HepG2 (cell line): Measurements from ENCODE around the gene PANK4. TPM values are rescaled to one million over a fixed set of nuclear protein-coding genes. Genes with fewer than 3 reads are reported as not detected.
A peak's percentile ranks its signal among the peaks of the same experiment; 100 is the strongest.

Experiments
- GMEB1 ChIP-seq: sonication (generic); formaldehyde crosslinking; IDR thresholded peaks from 2 replicates; pipeline ENCODE4 v1.5.1; 2020; ENCODE audit warnings: missing genetic modification reagents, mild to moderate bottlenecking, borderline replicate concordance
- NAIF1 ChIP-seq: sonication (generic); formaldehyde crosslinking; IDR thresholded peaks from 2 replicates; pipeline ENCODE4 v1.5.0; 2020; ENCODE audit warnings: mild to moderate bottlenecking, missing genetic modification reagents, borderline replicate concordance
- NFIB ChIP-seq: sonication (generic); formaldehyde crosslinking; IDR thresholded peaks from 2 replicates; pipeline ENCODE4 v1.9.0; 2021; ENCODE audit warnings: missing genetic modification reagents, mild to moderate bottlenecking, borderline replicate concordance
- ONECUT2 ChIP-seq: sonication (generic); formaldehyde crosslinking; IDR thresholded peaks from 2 replicates; pipeline ENCODE4 v1.4.0; 2020; ENCODE audit warnings: missing genetic modification reagents
- PCBP2 ChIP-seq: fragments of 200-400 bp; formaldehyde crosslinking; optimal IDR thresholded peaks from 2 replicates; pipeline ENCODE3; 2018; ENCODE audit warnings: low read length, low read depth; ENCODE audit not compliant: poor library complexity, severe bottlenecking
- SMAD9 ChIP-seq: sonication (generic); formaldehyde crosslinking; IDR thresholded peaks from 2 replicates; pipeline ENCODE4 v1.5.1; 2020; ENCODE audit warnings: mild to moderate bottlenecking, missing genetic modification reagents
- SNAI1 ChIP-seq: sonication (generic); formaldehyde crosslinking; IDR thresholded peaks from 2 replicates; pipeline ENCODE4 v1.5.0; 2020; ENCODE audit warnings: mild to moderate bottlenecking, missing genetic modification reagents, borderline replicate concordance
- SUZ12 ChIP-seq: fragments of 150-350 bp; IDR thresholded peaks from 2 replicates; pipeline ENCODE4 v1.6.1; 2014; ENCODE audit warnings: low read depth, low read length
- TERF1 ChIP-seq: sonication (generic); formaldehyde crosslinking; IDR thresholded peaks from 2 replicates; pipeline ENCODE4 v1.8.0; 2022; ENCODE audit warnings: mild to moderate bottlenecking, missing genetic modification reagents, moderate library complexity
- YEATS4 ChIP-seq: sonication (generic); formaldehyde crosslinking; IDR thresholded peaks from 2 replicates; pipeline ENCODE4 v1.4.0; 2020; ENCODE audit warnings: missing genetic modification reagents, borderline replicate concordance
- ZBTB14 ChIP-seq: sonication (generic); formaldehyde crosslinking; IDR thresholded peaks from 2 replicates; pipeline ENCODE4 v1.4.0; 2020; ENCODE audit warnings: missing genetic modification reagents
- ZBTB34 ChIP-seq: sonication (generic); formaldehyde crosslinking; IDR thresholded peaks from 2 replicates; pipeline ENCODE4 v1.8.0; 2022; ENCODE audit warnings: mild to moderate bottlenecking, missing genetic modification reagents
- ZMAT5 ChIP-seq: sonication (generic); formaldehyde crosslinking; IDR thresholded peaks from 2 replicates; pipeline ENCODE4 v1.5.0; 2020; ENCODE audit warnings: mild to moderate bottlenecking, low read depth, missing genetic modification reagents, borderline replicate concordance
- ZNF329 ChIP-seq: sonication (generic); formaldehyde crosslinking; IDR thresholded peaks from 2 replicates; pipeline ENCODE4 v1.9.0; 2021; ENCODE audit warnings: low read depth, mild to moderate bottlenecking, missing genetic modification reagents
- ZNF543 ChIP-seq: sonication (generic); formaldehyde crosslinking; IDR thresholded peaks from 2 replicates; pipeline ENCODE4 v1.4.0; 2020; ENCODE audit warnings: mild to moderate bottlenecking, missing genetic modification reagents
- ZNF567 ChIP-seq: sonication (generic); formaldehyde crosslinking; IDR thresholded peaks from 2 replicates; pipeline ENCODE4 v1.8.1; 2023; ENCODE audit warnings: mild to moderate bottlenecking, missing genetic modification reagents, borderline replicate concordance
- ZNF703 ChIP-seq: sonication (generic); formaldehyde crosslinking; IDR thresholded peaks from 2 replicates; pipeline ENCODE4 v1.5.1; 2020; ENCODE audit warnings: missing genetic modification reagents, mild to moderate bottlenecking, moderate library complexity, borderline replicate concordance
- ZNF788 ChIP-seq: sonication (generic); formaldehyde crosslinking; IDR thresholded peaks from 2 replicates; pipeline ENCODE4 v1.5.0; 2020; ENCODE audit warnings: mild to moderate bottlenecking, missing genetic modification reagents, borderline replicate concordance
- ZUFSP ChIP-seq: sonication (generic); formaldehyde crosslinking; IDR thresholded peaks from 2 replicates; pipeline ENCODE4 v1.9.0; 2021; ENCODE audit warnings: missing genetic modification reagents, mild to moderate bottlenecking, borderline replicate concordance
- polyA plus RNA-seq, 8 experiments: library from polyadenylated mRNA; depleted of rRNA in 3 of 8; stranded (reverse) in 7 of 8; unstranded in 1 of 8; fragments of >200 nt; fragmentation: Illumina TruSeq in 4 of 8; extraction: Trizol in 4 of 8; gene quantifications; 2 replicates each; pipeline versions ENCODE4 v1.2.1 to v1.2.3, GENCODE V29; 2011 to 2016; ENCODE audit warnings: low read depth in 4 of 8, missing spikeins in 1 of 8, mixed read lengths in 1 of 8; ENCODE audit not compliant: insufficient read depth in 1 of 8
- total RNA-seq, 5 experiments: library from RNA; depleted of rRNA; stranded (reverse); fragments of >200 nt; fragmentation: Illumina TruSeq; extraction: Trizol; gene quantifications; 2 replicates each; pipeline ENCODE4 v1.2.3, GENCODE V29; 2016; ENCODE audit warnings: low read depth in 1 of 5

The PANK4 gene
- total and polyA plus RNA-seq, 2 of the 13 experiments (the other 11 are each of a cell fraction or from before 2014, with no cell fraction given): 17.4 to 19.3 TPM

- TF ChIP-seq ZMAT5 (CRISPR knock-in tag) (no peak), TERF1 (CRISPR knock-in tag) (0 out of 2 replicates have a peak, but pooled peaks have one; percentile 28), ONECUT2 (CRISPR knock-in tag) (no peak), ZBTB34 (CRISPR knock-in tag) (no peak), PCBP2 (no peak), ZNF543 (CRISPR knock-in tag) (0 out of 2 replicates have a peak, but pooled peaks have one; percentile 2), SMAD9 (CRISPR knock-in tag) (no peak), SUZ12 (peak; percentile 95), SNAI1 (no peak), ZNF703 (CRISPR knock-in tag) (no peak), YEATS4 (CRISPR knock-in tag) (peak; percentile 59; the same call in 1 of the 2 replicates), GMEB1 (CRISPR knock-in tag) (peak; percentile 73; the same call in 1 of the 2 replicates), ZBTB14 (peak; percentile 39; the same call in 1 of the 2 replicates), ZNF567 (CRISPR knock-in tag) (no peak), ZUFSP (CRISPR knock-in tag) (no peak), NAIF1 (no peak), ZNF788 (CRISPR knock-in tag) (no peak), ZNF329 (CRISPR knock-in tag) (no peak), NFIB (CRISPR knock-in tag) (no peak)
Observed at GRCh38 chr1:2525920-2526823, at the start of gene PANK4 (continued).
